Activated T-cell treated with anti-CD3 and anti-CD28 coated beads, Interleukin-2, amount 50 U/mL, for 24 hours (primary cell): Measurements from ENCODE around the gene DPP6.

Experiments used
- DNase-seq: peaks from one replicate; pipeline ENCODE4 v3.0.0-alpha.2; 2020
- H3K27ac Mint-ChIP-seq: 2 replicates; pipeline ENCODE4 v1.8.0; 2020; ENCODE audit warnings: mild to moderate bottlenecking, mixed read lengths
- H3K27me3 Mint-ChIP-seq: 2 replicates; pipeline ENCODE4 v1.8.0; 2020; ENCODE audit warnings: mixed read lengths
- H3K36me3 Mint-ChIP-seq: 2 replicates; pipeline ENCODE4 v1.8.0; 2020; ENCODE audit warnings: low read depth, mixed read lengths
- H3K4me1 Mint-ChIP-seq: 2 replicates; pipeline ENCODE4 v1.8.0; 2020; ENCODE audit warnings: low read depth, mixed read lengths
- H3K4me3 Mint-ChIP-seq: 2 replicates; pipeline ENCODE4 v1.8.0; 2020; ENCODE audit warnings: mild to moderate bottlenecking, moderate library complexity, mixed read lengths
- H3K9me3 Mint-ChIP-seq: 2 replicates; pipeline ENCODE4 v1.8.0; 2020; ENCODE audit warnings: mixed read lengths

DPP6 gene

DNA sequence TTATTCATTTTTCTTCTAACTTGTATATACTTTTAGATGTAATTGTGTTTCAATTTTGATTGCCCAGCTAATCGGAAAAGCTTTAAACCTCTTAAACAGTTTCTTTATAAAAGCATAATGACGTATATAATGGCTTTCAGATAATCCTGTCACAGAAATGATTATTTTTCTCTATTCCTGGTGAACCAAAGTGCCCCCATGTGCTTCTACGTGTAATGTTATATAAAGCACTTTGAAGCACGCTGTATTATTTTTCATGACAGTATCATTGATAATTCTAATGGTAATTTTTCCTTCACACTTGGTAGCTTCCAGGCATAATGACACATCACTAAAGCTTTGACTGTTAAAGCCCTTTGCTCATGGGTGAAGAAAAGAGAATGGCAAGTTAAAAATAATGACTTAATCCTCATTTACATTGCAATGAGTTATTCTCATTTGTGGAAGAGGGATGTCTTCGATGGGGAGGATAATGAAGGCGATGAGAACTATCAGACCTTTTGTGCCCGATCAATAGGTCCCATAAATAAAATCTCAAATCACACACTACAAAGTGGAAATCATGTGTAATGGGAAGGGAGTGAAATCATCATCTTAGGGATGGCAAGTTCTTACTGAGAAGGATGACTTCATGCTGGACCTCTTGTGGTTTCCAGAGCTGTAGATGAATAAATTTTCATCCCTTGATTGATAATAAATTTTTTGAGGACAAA is 460.1 kb downstream of the DPP6 start:
- Mint-ChIP-seq H3K4me3 (no peak overlapping the region), H3K9me3 (peaks cover 2% of the 10 kb centered on the region), H3K27ac (no peak overlapping the region), H3K27me3 (no peaks in the 10 kb centered on the region), H3K4me1 (no peaks in the 10 kb centered on the region), H3K36me3 (no peaks in the 10 kb centered on the region)
- no peak for DNase-seq

DNA sequence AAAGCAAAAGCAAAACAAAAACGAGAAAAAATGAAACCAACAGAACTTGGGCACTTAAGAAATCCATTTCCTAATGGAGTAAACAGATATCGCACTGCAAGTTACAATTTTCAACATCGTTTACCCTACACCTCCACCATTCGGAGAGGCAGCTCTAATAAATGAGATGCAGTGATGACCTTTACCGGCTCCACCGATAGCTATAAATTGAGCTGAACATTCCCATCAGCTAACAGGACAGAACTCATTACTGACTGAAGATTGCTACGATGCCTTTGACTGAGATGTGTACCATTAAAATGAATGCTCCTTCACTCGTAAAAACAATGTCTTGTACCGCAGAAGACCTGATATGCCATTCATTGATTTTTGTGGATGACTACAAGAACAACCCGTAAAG is 465.6 kb downstream of the DPP6 start:
- H3K27ac Mint-ChIP-seq = no peak overlapping the region
- DNase-seq = no peak
- H3K9me3 Mint-ChIP-seq = peaks cover 4% of the 10 kb centered on the region
- no peaks in the 10 kb centered on the region for H3K36me3 Mint-ChIP-seq
- H3K27me3 Mint-ChIP-seq = no peaks in the 10 kb centered on the region
- no peak overlapping the region for H3K4me3 Mint-ChIP-seq
- H3K4me1 Mint-ChIP-seq = no peaks in the 10 kb centered on the region

DNA sequence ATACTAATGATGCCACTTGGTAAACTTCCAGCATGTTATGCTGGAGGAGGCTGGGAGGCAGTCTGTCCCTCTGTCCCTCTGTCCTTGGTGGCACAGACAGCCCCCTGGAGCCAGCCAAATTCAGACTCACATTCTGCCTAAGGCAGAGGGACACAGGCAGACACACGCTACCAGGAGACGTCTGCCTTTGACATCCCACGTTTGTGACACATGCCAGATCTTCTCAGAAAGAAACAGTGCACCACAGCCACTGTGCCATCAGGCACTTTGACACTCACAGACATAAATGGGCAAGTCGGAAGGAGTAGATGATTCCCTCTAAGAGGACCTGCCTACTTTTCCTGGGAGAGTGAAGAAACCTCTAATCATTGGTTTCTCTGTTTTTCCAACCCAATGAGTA is 467.0 kb downstream of the DPP6 start:
- DNase-seq = no peak
- no peaks in the 10 kb centered on the region for H3K27me3 Mint-ChIP-seq
- H3K4me3 Mint-ChIP-seq = no peak overlapping the region
- H3K4me1 Mint-ChIP-seq = no peaks in the 10 kb centered on the region
- peaks cover 4% of the 10 kb centered on the region for H3K9me3 Mint-ChIP-seq
- no peak overlapping the region for H3K27ac Mint-ChIP-seq
- H3K36me3 Mint-ChIP-seq = no peaks in the 10 kb centered on the region

DNA sequence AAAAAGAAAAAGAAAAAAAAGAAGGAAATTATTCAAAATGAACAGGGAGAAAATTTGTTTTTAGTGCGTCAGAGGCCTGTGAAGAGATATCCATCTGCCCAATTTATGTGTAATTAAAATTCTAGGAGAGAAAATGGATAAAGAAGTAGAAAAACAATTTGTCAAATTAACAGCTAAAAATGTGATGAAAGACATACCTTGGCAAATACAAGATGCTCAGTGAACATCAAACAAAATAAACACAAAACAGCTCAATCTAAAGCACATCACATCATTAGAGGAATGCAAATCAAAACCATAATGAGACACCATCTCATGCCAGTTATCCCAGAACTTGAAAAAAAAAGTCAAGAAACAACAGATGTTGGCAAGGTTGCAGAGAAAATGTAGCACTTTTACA is 477.9 kb downstream of the DPP6 start:
- no peaks in the 10 kb centered on the region for H3K27me3 Mint-ChIP-seq
- no peaks in the 10 kb centered on the region for H3K4me1 Mint-ChIP-seq
- H3K27ac Mint-ChIP-seq = no peak overlapping the region
- no peaks in the 10 kb centered on the region for H3K9me3 Mint-ChIP-seq
- no peak overlapping the region for H3K4me3 Mint-ChIP-seq
- no peak for DNase-seq
- no peaks in the 10 kb centered on the region for H3K36me3 Mint-ChIP-seq

DNA sequence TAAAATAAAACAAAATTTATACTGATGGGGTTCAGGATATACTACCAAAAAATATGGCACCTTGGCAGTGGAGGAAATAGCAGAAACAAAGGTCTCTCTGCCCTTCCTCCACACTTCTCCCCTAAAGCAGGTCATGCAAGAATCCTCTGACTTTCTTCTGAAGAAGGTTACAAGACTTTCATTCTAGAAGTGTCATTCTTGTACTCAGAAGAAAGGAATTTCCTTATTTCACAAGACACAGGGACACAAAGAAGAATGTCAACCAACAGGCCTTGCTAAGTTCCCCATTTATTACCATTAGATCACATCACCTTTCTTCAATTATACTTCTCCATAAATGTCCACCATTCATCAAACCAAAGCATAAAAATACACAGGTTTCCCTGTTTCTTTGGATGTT is 480.6 kb downstream of the DPP6 start:
- no peaks in the 10 kb centered on the region for H3K36me3 Mint-ChIP-seq
- no peak overlapping the region for H3K27ac Mint-ChIP-seq

DNA sequence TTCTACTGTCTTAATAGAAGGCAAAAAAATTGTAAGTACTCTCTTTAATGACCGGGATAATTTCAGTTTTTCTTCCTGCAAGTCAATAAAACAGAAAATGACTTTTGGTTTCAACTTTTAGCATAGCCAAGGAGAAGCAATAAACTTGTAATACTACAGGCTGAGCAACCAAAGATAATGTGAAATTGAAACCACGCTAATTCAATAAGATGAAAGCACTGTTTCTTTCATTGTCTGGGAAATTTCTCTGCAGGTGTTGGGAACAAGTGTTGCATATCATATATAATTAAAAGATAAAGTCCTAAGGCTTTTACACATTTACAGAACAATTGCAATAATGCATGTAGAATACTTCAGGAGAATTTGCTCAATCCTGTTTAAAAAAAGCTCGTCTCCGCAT is 488.4 kb downstream of the DPP6 start:
- Mint-ChIP-seq H3K27ac (no peak overlapping the region), H3K4me3 (no peak overlapping the region), H3K9me3 (no peaks in the 10 kb centered on the region), H3K36me3 (no peaks in the 10 kb centered on the region), H3K4me1 (no peaks in the 10 kb centered on the region), H3K27me3 (no peaks in the 10 kb centered on the region)
- no peak for DNase-seq

More for the DNA sequence above, 480.6 kb downstream of the DPP6 start:
- no peaks in the 10 kb centered on the region for H3K4me1 Mint-ChIP-seq
- DNase-seq = no peak
- H3K9me3 Mint-ChIP-seq = no peaks in the 10 kb centered on the region
- H3K4me3 Mint-ChIP-seq = no peak overlapping the region
- H3K27me3 Mint-ChIP-seq = no peaks in the 10 kb centered on the region

DNA sequence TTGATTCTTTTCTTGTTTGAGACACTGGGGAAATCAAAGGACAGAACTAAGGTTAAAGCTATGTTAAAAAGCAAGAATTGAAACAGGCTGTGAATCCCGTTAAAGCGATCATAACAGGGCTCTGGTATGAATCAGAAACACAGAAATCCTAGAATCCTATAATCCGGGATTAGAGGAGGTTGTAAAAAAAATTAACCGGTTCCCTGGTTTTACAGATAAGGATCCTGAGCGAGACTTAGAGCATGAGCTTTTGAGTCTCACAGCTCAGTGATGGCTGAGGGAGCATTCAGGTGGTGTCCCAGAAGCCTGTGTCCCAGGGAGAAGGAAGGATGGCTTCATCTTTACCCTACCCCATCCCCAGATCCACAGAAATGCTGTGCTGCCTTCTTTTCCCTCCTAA is 489.4 kb downstream of the DPP6 start:
- Mint-ChIP-seq H3K27me3 (no peaks in the 10 kb centered on the region), H3K36me3 (no peaks in the 10 kb centered on the region), H3K9me3 (no peaks in the 10 kb centered on the region), H3K4me3 (no peak overlapping the region), H3K4me1 (no peaks in the 10 kb centered on the region), H3K27ac (no peak overlapping the region)
- DNase-seq = no peak

DNA sequence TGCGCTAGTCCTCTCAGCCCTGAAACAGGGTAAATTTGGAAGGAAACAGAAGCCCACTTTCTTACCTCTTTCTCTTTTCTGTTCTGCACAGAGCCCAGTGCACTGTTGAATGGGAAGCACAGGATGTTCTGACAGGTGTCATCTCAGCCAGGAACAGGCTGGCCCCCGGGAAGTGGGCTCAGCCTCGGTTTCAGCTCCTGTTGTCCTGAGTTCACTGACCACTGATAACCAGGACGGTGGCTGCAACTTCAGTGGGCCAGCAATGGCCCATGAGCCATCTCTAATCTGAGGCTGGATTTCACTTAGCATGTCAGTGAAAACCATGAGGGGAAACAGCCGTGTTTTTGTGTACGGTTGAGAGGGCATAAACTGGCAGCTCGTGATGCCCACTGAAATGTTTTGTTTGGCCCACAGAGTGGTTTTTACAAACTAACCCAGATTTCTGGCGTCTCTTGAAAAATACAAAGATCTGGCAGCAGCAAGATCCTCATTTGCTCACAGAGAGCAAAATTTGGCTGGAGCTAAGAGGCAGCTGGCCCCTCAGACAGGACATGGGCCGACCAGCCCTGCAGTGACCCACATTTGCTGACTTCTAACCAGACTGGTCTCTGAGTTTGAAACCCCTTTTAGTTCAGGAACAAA is 494.9 kb downstream of the DPP6 start:
- H3K27me3 Mint-ChIP-seq = no peaks in the 10 kb centered on the region
- H3K27ac Mint-ChIP-seq = no peak overlapping the region
- H3K36me3 Mint-ChIP-seq = no peaks in the 10 kb centered on the region
- no peaks in the 10 kb centered on the region for H3K4me1 Mint-ChIP-seq
- no peak for DNase-seq
- no peak overlapping the region for H3K4me3 Mint-ChIP-seq
- H3K9me3 Mint-ChIP-seq = peaks cover 6% of the 10 kb centered on the region

DNA sequence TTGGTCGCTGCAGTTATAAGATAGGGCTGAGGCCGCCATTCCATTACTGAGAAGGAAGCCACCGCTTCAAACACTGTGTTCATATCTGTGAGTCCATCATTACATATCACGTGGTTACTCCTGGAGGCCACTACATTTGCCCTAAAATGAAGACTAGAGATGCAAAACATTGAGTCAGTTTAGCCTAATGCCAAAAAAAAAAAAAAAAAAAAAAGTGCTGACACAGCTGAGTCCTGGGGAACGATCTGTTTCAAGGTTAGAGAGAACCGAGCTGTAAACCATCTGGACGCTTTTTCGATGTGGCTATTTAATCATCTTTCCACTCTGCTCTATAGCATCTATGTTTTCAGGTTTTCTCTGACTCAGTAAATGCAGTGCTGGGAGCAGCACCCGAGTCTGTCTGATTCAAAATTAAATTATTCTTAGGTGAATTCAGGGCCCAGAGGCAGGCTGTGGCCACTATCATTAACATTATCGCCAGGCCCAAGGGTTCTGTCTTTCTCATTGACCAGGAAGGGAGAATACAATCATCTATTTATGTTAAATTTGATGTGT is 501.6 kb downstream of the DPP6 start:
- Mint-ChIP-seq H3K4me1 (no peaks in the 10 kb centered on the region), H3K27ac (no peak overlapping the region), H3K27me3 (no peaks in the 10 kb centered on the region), H3K9me3 (peaks cover 9% of the 10 kb centered on the region), H3K36me3 (no peaks in the 10 kb centered on the region), H3K4me3 (no peak overlapping the region)
- no peak for DNase-seq

DNA sequence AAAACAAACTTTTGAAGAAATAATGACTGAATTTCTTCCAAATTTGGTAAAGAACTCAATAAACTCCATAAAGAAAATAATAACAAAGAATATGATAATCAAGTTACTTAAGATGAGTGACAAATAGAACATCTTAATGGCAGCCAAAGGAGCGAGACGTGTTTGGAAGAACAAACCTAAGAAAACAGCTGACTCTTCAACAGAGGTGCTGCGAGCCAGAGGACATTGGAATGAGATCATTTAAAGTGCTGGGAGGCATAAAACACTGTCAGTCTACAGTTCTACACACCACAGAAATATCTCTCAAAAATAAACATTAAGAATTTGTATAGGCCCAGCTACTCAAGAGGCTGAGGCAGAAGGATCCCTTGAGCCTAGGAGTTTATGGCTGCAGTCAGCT is 507.3 kb downstream of the DPP6 start:
- no peak overlapping the region for H3K4me3 Mint-ChIP-seq
- no peaks in the 10 kb centered on the region for H3K36me3 Mint-ChIP-seq
- peaks cover 3% of the 10 kb centered on the region for H3K9me3 Mint-ChIP-seq
- no peaks in the 10 kb centered on the region for H3K4me1 Mint-ChIP-seq
- no peak overlapping the region for H3K27ac Mint-ChIP-seq
- no peaks in the 10 kb centered on the region for H3K27me3 Mint-ChIP-seq
- no peak for DNase-seq

DNA sequence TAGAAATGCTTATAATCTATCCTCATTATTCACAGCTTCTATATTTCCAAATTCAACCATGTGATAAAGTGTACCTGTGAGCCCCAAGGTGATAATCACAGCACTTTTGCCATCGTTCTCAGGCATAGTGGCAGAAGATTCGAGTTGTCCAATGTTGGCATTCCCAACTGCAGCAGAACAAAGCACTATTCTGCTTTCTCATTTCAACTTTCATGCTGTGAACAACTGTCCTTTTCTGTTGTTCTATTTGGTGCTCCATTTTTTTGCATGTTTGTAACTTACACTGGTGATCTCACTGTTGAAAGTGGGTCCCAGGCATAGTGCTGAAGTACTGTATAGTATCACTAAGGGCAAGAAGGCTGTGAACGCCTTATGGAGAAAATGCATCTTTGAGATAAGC is 512.5 kb downstream of the DPP6 start:
- no peak for DNase-seq
- no peaks in the 10 kb centered on the region for H3K27me3 Mint-ChIP-seq
- no peak overlapping the region for H3K27ac Mint-ChIP-seq
- H3K4me1 Mint-ChIP-seq = no peaks in the 10 kb centered on the region
- H3K36me3 Mint-ChIP-seq = no peaks in the 10 kb centered on the region
- H3K4me3 Mint-ChIP-seq = no peak overlapping the region
- H3K9me3 Mint-ChIP-seq = peaks cover 3% of the 10 kb centered on the region

DNA sequence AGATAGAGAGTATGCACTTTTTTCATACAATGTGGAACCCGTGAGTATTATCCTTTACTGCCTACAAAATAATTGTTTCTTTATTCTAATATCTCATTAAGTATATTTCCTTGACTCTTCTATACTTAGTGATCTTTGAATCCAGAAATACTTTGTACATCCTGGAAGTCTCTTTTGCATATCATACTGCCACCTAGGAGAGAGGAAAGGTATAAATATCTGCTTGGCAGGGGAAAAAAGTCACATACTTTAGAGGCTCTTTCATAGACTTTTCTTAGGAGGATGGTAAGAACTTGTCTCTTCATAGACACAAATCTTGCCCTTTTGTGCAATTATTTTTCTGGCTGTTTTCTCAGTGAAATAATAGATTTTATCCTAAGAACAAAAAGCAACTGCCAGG is 514.7 kb downstream of the DPP6 start:
- peaks cover 3% of the 10 kb centered on the region for H3K9me3 Mint-ChIP-seq
- no peak for DNase-seq
- H3K4me3 Mint-ChIP-seq = no peak overlapping the region
- H3K27ac Mint-ChIP-seq = no peak overlapping the region
- H3K27me3 Mint-ChIP-seq = no peaks in the 10 kb centered on the region
- H3K4me1 Mint-ChIP-seq = no peaks in the 10 kb centered on the region
- no peaks in the 10 kb centered on the region for H3K36me3 Mint-ChIP-seq

DNA sequence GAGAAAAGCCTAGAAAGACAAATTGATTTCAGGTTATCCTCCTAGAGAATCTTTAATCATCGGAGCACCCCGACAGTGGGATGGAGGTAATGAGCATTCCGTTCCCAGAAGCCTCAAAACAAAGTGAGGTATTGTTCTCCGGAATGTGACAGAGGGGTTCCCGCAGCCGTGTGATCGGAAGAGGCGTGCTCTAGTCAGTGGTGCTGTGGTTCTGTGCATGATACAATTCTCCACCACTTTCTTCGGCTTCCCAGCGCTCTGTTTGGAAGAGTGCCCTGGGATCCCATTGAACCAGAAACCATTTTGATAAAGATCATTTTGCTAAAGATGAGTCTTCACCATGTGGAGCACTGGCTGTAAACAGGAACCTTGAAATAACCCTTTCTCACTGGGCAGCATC is 516.1 kb downstream of the DPP6 start:
- no peaks in the 10 kb centered on the region for H3K36me3 Mint-ChIP-seq
- H3K9me3 Mint-ChIP-seq = peaks cover 3% of the 10 kb centered on the region
- H3K27me3 Mint-ChIP-seq = no peaks in the 10 kb centered on the region
- H3K4me3 Mint-ChIP-seq = no peak overlapping the region
- H3K27ac Mint-ChIP-seq = no peak overlapping the region
- H3K4me1 Mint-ChIP-seq = no peaks in the 10 kb centered on the region
- DNase-seq = no peak

DNA sequence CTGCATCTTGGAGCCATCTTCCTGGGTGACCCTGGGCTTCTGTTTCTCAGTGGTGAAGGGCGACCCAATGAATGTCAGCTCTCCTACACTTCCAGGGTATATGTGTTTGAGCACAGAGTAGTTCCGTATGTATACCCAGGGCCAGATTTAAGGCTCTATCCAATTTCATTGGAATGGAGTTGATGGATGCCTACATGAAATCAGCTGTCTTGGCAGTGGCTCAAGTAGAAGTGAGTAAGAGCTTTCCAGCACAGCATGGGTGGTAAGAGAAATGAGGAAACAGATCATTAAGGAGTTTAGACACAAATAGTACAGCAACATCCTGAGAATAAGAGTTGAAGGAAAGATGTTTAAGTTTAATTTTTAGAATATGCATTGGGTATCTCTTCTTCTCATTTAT is 517.7 kb downstream of the DPP6 start:
- Mint-ChIP-seq H3K4me3 (no peak overlapping the region), H3K36me3 (no peaks in the 10 kb centered on the region), H3K4me1 (no peaks in the 10 kb centered on the region), H3K27me3 (no peaks in the 10 kb centered on the region), H3K9me3 (peaks cover 3% of the 10 kb centered on the region), H3K27ac (no peak overlapping the region)
- no peak for DNase-seq

DNA sequence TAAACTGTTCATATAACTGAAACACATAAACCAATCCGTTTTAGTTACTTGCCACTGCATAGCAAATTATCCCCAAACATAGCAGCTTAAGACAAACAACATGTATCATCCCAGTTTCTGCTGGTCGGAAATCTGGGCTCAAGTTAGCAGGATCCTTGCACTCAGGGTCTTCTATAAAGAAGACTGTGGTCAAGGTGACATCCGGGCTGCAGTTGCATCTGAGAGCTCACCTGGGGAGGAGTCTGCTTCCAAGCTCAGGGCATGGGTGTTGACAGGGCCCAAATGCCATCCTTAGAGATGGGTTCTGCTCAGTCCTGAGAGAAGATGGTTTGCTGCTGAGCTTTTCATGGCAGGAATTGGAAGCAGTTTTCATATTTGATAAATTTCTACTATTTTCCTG is 519.6 kb downstream of the DPP6 start:
- Mint-ChIP-seq H3K9me3 (no peaks in the 10 kb centered on the region), H3K36me3 (no peaks in the 10 kb centered on the region), H3K4me1 (no peaks in the 10 kb centered on the region), H3K27me3 (no peaks in the 10 kb centered on the region), H3K4me3 (no peak overlapping the region), H3K27ac (no peak overlapping the region)
- DNase-seq = no peak
